HepG2 (cell line): ENCODE data around the gene NADK2. TPM values are rescaled to one million over a fixed set of nuclear protein-coding genes. Genes with fewer than 3 reads are reported as not detected.

Experiments used
- ARID5B ChIP-seq: IDR thresholded peaks from 2 replicates; pipeline ENCODE4 v1.4.0; 2020; ENCODE audit warnings: mild to moderate bottlenecking, missing genetic modification reagents
- GATAD1 ChIP-seq: IDR thresholded peaks from 2 replicates; pipeline ENCODE4 v1.6.1; 2016; ENCODE audit warnings: missing genetic modification reagents, missing compliant biosample characterization
- HMG20A ChIP-seq: IDR thresholded peaks from 2 replicates; pipeline ENCODE4 v1.6.1; 2016; ENCODE audit warnings: borderline replicate concordance
- HOXA7 ChIP-seq: sonication (generic); formaldehyde crosslinking; IDR thresholded peaks from 2 replicates; pipeline ENCODE4 v1.8.1; 2022; ENCODE audit warnings: mild to moderate bottlenecking, missing genetic modification reagents, moderate library complexity
- KAT2B ChIP-seq: fragments of 150-350 bp; IDR thresholded peaks from 2 replicates; pipeline ENCODE4 v1.6.1; 2014; ENCODE audit warnings: low read depth, low read length, borderline replicate concordance
- NCOA5 ChIP-seq: sonication (generic); formaldehyde crosslinking; IDR thresholded peaks from 2 replicates; pipeline ENCODE4 v1.4.0; 2020; ENCODE audit warnings: missing genetic modification reagents
- ONECUT2 ChIP-seq: sonication (generic); formaldehyde crosslinking; IDR thresholded peaks from 2 replicates; pipeline ENCODE4 v1.4.0; 2020; ENCODE audit warnings: missing genetic modification reagents
- PHF21A ChIP-seq: sonication (generic); formaldehyde crosslinking; IDR thresholded peaks from 2 replicates; pipeline ENCODE4 v1.5.0; 2020; ENCODE audit warnings: mild to moderate bottlenecking, missing genetic modification reagents
- POLR2A ChIP-seq, 2 experiments: IDR thresholded peaks; 2 replicates each; pipeline ENCODE4 v1.6.1; 2011; ENCODE audit warnings: low read depth in 2 of 2, low read length in 2 of 2, mild to moderate bottlenecking in 1 of 2, moderate library complexity in 1 of 2; ENCODE audit not compliant: insufficient read depth in 1 of 2
- POLR2G ChIP-seq: fragments of 200-400 bp; formaldehyde crosslinking; IDR thresholded peaks from 2 replicates; pipeline ENCODE4 v1.6.1; 2018; ENCODE audit warnings: mild to moderate bottlenecking, low read depth, low read length, moderate library complexity
- RCOR2 ChIP-seq: IDR thresholded peaks from 2 replicates; pipeline ENCODE4 v1.6.1; 2016; ENCODE audit warnings: missing biosample characterization, missing genetic modification reagents
- ZNF296 ChIP-seq: sonication (generic); formaldehyde crosslinking; conservative IDR thresholded peaks from 2 replicates; pipeline ENCODE4 v1.5.0; 2020; ENCODE audit warnings: mild to moderate bottlenecking, missing genetic modification reagents
- ZNF383 ChIP-seq: sonication (generic); formaldehyde crosslinking; IDR thresholded peaks from 2 replicates; pipeline ENCODE4 v1.4.0; 2020; ENCODE audit warnings: missing genetic modification reagents, mild to moderate bottlenecking, borderline replicate concordance
- ZNF562 ChIP-seq: sonication (generic); formaldehyde crosslinking; IDR thresholded peaks from 2 replicates; pipeline ENCODE4 v1.8.0; 2022; ENCODE audit warnings: missing genetic modification reagents, borderline replicate concordance
- ZNF790 ChIP-seq: sonication (generic); formaldehyde crosslinking; IDR thresholded peaks from 2 replicates; pipeline ENCODE4 v1.8.0; 2022; ENCODE audit warnings: missing genetic modification reagents, mild to moderate bottlenecking, borderline replicate concordance
- polyA plus RNA-seq, 8 experiments: library from polyadenylated mRNA; depleted of rRNA in 3 of 8; stranded (reverse) in 7 of 8; unstranded in 1 of 8; fragments of >200 nt; fragmentation: Illumina TruSeq in 4 of 8; extraction: Trizol in 4 of 8; gene quantifications; 2 replicates each; pipeline versions ENCODE4 v1.2.1 to v1.2.3, GENCODE V29; 2011 to 2016; ENCODE audit warnings: low read depth in 4 of 8, missing spikeins in 1 of 8, mixed read lengths in 1 of 8; ENCODE audit not compliant: insufficient read depth in 1 of 8
- total RNA-seq, 5 experiments: library from RNA; depleted of rRNA; stranded (reverse); fragments of >200 nt; fragmentation: Illumina TruSeq; extraction: Trizol; gene quantifications; 2 replicates each; pipeline ENCODE4 v1.2.3, GENCODE V29; 2016; ENCODE audit warnings: low read depth in 1 of 5
- TF ChIP-seq, protein P1 (sequence below): sonication (generic); formaldehyde crosslinking; IDR thresholded peaks from 2 replicates; pipeline ENCODE4 v1.5.0; 2020; ENCODE audit warnings: mild to moderate bottlenecking, missing genetic modification reagents, borderline replicate concordance
- TF ChIP-seq, protein P2 (sequence below): sonication (generic); formaldehyde crosslinking; IDR thresholded peaks from 2 replicates; pipeline ENCODE4 v1.8.0; 2022; ENCODE audit warnings: low read depth, missing genetic modification reagents

Gene NADK2
- total and polyA plus RNA-seq, 2 of the 13 experiments (the other 11 are each of a cell fraction or from before 2014, with no cell fraction given) = 13.9 to 71.4 TPM

DNA sequence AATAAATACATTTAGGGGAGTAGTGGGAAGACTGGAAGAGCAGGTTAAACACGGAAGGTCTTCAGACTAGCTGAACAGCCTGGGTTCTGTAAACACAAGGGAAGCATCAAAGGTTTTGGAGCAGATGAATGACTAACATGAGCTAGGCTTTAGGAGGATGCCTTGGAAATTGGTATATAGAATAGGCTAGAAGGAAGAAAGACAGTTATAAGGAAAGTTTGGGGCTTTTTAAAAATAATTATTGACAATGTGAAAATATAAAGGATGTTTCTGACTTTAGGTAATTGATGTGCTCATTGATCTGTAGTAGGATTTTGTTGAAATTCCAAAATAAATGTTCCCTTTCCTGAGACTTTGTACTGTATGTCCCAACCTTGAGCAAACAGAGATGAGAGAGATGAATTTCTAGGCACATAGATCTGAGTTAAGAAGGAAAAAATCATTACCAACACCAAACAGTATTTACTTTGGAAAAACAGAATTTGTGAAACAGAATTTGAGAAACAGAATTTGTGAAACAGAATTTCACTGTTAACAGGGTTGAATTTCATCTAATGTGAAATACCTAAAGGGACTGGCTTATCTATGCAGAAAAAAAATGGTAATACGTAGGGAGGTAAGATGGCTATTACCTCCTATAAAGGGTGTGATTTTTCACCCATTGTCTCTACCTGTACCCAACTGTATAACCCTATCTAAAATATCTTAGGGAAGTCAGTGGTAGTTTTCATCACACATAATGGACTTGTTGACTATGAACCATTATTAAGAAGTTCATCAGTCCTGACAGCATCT, 61.0 kb downstream of the NADK2 start (continued):
- TF ChIP-seq, protein P1, sequence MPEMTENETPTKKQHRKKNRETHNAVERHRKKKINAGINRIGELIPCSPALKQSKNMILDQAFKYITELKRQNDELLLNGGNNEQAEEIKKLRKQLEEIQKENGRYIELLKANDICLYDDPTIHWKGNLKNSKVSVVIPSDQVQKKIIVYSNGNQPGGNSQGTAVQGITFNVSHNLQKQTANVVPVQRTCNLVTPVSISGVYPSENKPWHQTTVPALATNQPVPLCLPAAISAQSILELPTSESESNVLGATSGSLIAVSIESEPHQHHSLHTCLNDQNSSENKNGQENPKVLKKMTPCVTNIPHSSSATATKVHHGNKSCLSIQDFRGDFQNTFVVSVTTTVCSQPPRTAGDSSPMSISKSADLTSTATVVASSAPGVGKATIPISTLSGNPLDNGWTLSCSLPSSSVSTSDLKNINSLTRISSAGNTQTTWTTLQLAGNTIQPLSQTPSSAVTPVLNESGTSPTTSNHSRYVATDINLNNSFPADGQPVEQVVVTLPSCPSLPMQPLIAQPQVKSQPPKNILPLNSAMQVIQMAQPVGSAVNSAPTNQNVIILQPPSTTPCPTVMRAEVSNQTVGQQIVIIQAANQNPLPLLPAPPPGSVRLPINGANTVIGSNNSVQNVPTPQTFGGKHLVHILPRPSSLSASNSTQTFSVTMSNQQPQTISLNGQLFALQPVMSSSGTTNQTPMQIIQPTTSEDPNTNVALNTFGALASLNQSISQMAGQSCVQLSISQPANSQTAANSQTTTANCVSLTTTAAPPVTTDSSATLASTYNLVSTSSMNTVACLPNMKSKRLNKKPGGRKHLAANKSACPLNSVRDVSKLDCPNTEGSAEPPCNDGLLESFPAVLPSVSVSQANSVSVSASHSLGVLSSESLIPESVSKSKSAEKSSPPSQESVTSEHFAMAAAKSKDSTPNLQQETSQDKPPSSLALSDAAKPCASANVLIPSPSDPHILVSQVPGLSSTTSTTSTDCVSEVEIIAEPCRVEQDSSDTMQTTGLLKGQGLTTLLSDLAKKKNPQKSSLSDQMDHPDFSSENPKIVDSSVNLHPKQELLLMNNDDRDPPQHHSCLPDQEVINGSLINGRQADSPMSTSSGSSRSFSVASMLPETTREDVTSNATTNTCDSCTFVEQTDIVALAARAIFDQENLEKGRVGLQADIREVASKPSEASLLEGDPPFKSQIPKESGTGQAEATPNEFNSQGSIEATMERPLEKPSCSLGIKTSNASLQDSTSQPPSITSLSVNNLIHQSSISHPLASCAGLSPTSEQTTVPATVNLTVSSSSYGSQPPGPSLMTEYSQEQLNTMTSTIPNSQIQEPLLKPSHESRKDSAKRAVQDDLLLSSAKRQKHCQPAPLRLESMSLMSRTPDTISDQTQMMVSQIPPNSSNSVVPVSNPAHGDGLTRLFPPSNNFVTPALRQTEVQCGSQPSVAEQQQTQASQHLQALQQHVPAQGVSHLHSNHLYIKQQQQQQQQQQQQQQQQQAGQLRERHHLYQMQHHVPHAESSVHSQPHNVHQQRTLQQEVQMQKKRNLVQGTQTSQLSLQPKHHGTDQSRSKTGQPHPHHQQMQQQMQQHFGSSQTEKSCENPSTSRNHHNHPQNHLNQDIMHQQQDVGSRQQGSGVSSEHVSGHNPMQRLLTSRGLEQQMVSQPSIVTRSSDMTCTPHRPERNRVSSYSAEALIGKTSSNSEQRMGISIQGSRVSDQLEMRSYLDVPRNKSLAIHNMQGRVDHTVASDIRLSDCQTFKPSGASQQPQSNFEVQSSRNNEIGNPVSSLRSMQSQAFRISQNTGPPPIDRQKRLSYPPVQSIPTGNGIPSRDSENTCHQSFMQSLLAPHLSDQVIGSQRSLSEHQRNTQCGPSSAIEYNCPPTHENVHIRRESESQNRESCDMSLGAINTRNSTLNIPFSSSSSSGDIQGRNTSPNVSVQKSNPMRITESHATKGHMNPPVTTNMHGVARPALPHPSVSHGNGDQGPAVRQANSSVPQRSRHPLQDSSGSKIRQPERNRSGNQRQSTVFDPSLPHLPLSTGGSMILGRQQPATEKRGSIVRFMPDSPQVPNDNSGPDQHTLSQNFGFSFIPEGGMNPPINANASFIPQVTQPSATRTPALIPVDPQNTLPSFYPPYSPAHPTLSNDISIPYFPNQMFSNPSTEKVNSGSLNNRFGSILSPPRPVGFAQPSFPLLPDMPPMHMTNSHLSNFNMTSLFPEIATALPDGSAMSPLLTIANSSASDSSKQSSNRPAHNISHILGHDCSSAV = no peak
- no peak for TF ChIP-seq POLR2G
- no peak for TF ChIP-seq NCOA5 (CRISPR knock-in tag)
- TF ChIP-seq POLR2A (IDR thresholded peaks at IDR 0.05; ENCODE audit: insufficient read depth in 1 of 2, low read depth in 2 of 2, low read length in 2 of 2) = no peak
- peak; percentile 32; the same call in 1 of the 2 replicates for TF ChIP-seq GATAD1
- TF ChIP-seq KAT2B = peak; percentile 82
- no peak for TF ChIP-seq ZNF562 (CRISPR knock-in tag)
- TF ChIP-seq ZNF296 (CRISPR knock-in tag) = no peak
- peak; percentile 74 for TF ChIP-seq PHF21A (CRISPR knock-in tag)
- peak; percentile 96 for TF ChIP-seq ONECUT2 (CRISPR knock-in tag)
- TF ChIP-seq HMG20A (CRISPR knock-in tag) = peak; percentile 88
- no peak for TF ChIP-seq ZNF790 (CRISPR knock-in tag)
- TF ChIP-seq ARID5B = peak; percentile 98
- TF ChIP-seq, protein P2, sequence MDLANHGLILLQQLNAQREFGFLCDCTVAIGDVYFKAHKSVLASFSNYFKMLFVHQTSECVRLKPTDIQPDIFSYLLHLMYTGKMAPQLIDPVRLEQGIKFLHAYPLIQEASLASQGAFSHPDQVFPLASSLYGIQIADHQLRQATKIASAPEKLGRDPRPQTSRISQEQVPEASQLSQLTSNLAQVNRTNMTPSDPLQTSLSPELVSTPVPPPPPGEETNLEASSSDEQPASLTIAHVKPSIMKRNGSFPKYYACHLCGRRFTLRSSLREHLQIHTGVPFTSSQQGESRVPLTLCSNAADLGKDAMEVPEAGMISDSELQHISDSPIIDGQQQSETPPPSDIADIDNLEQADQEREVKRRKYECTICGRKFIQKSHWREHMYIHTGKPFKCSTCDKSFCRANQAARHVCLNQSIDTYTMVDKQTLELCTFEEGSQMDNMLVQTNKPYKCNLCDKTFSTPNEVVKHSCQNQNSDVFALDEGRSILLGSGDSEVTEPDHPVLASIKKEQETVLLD (CRISPR knock-in tag) = no peak
- TF ChIP-seq ZNF383 (CRISPR knock-in tag) = no peak
- TF ChIP-seq HOXA7 (CRISPR knock-in tag) = no peak
- TF ChIP-seq RCOR2 = peak; percentile 63; the same call in 1 of the 2 replicates
